ENCODE results near the gene PDLIM5.
"Not testable (repeated sequence)": the region's sequence is repeated elsewhere in the genome, so short reads cannot be mapped to it uniquely, and the experiment has no call there.

PDLIM5 gene

GRCh38 chr4:94623126-94623911 is 171.6 kb downstream of the PDLIM5 start:
- no peak overlapping the region for H3K4me3 Mint-ChIP-seq
- DNase-seq (ENCODE audit: low spot score in 2 of 2) (no peak), ATAC-seq (no peak)
- no peaks in the 10 kb centered on the region for H3K9me3 Mint-ChIP-seq
- no peaks in the 10 kb centered on the region for H3K36me3 Mint-ChIP-seq
- H3K27ac Mint-ChIP-seq, result no peak overlapping the region
- no peaks in the 10 kb centered on the region for H3K4me1 Mint-ChIP-seq

GRCh38 chr4:94626942-94627341 is 175.2 kb downstream of the PDLIM5 start:
- no peaks in the 10 kb centered on the region for H3K36me3 Mint-ChIP-seq
- H3K4me1 Mint-ChIP-seq, result no peaks in the 10 kb centered on the region
- H3K9me3 Mint-ChIP-seq, result no peaks in the 10 kb centered on the region
- H3K27ac Mint-ChIP-seq, result no peak overlapping the region
- DNase-seq (ENCODE audit: low spot score in 2 of 2), result no peak
- ATAC-seq, result no peak
- no peak overlapping the region for H3K4me3 Mint-ChIP-seq

- H3K9me3 Mint-ChIP-seq; DNase-seq (ENCODE audit: low spot score in 2 of 2); ATAC-seq; H3K4me1 Mint-ChIP-seq; H3K27ac Mint-ChIP-seq; H3K36me3 Mint-ChIP-seq; H3K4me3 Mint-ChIP-seq: not testable (repeated sequence)
Measured at GRCh38 chr4:94629058-94629457, 177.3 kb downstream of the PDLIM5 start.

- H3K36me3 Mint-ChIP-seq, result no peaks in the 10 kb centered on the region
- no peak overlapping the region for H3K27ac Mint-ChIP-seq
- DNase-seq (ENCODE audit: low spot score in 2 of 2) (no peak), ATAC-seq (no peak)
- no peaks in the 10 kb centered on the region for H3K9me3 Mint-ChIP-seq
- no peak overlapping the region for H3K4me3 Mint-ChIP-seq
- no peaks in the 10 kb centered on the region for H3K4me1 Mint-ChIP-seq
Measured at GRCh38 chr4:94629837-94630236, 178.1 kb downstream of the PDLIM5 start.

- Mint-ChIP-seq H3K4me3 (no peak overlapping the region), H3K36me3 (no peaks in the 10 kb centered on the region), H3K27ac (no peak overlapping the region), H3K4me1 (no peaks in the 10 kb centered on the region), H3K9me3 (no peaks in the 10 kb centered on the region)
- ATAC-seq, result no peak
- DNase-seq (ENCODE audit: low spot score in 2 of 2), result no peak
Measured at GRCh38 chr4:94634271-94634670, 182.5 kb downstream of the PDLIM5 start.

GRCh38 chr4:94635177-94635576 is 183.4 kb downstream of the PDLIM5 start:
- no peak for ATAC-seq
- H3K36me3 Mint-ChIP-seq, result peaks cover 3% of the 10 kb centered on the region
- DNase-seq (ENCODE audit: low spot score in 2 of 2), result no peak
- no peaks in the 10 kb centered on the region for H3K4me1 Mint-ChIP-seq
- H3K9me3 Mint-ChIP-seq, result no peaks in the 10 kb centered on the region
- H3K27ac Mint-ChIP-seq, result no peak overlapping the region
- no peak overlapping the region for H3K4me3 Mint-ChIP-seq

- H3K36me3 Mint-ChIP-seq, result peaks cover 7% of the 10 kb centered on the region
- DNase-seq (ENCODE audit: low spot score in 2 of 2) (no peak), ATAC-seq (no peak)
- H3K4me1 Mint-ChIP-seq, result no peaks in the 10 kb centered on the region
- H3K4me3 Mint-ChIP-seq, result no peak overlapping the region
- H3K9me3 Mint-ChIP-seq, result no peaks in the 10 kb centered on the region
- H3K27ac Mint-ChIP-seq, result no peak overlapping the region
Measured at GRCh38 chr4:94636004-94636403, 184.3 kb downstream of the PDLIM5 start.

GRCh38 chr4:94639298-94639697 is 187.6 kb downstream of the PDLIM5 start:
- ATAC-seq, result no peak
- no peak for DNase-seq (ENCODE audit: low spot score in 2 of 2)
- Mint-ChIP-seq H3K36me3 (peaks cover 13% of the 10 kb centered on the region), H3K27ac (no peak overlapping the region), H3K4me3 (no peak overlapping the region), H3K4me1 (no peaks in the 10 kb centered on the region), H3K9me3 (no peaks in the 10 kb centered on the region)

- Mint-ChIP-seq H3K4me3 (no peak overlapping the region), H3K27ac (no peak overlapping the region), H3K9me3 (no peaks in the 10 kb centered on the region), H3K4me1 (no peaks in the 10 kb centered on the region), H3K36me3 (peaks cover 13% of the 10 kb centered on the region)
- DNase-seq (ENCODE audit: low spot score in 2 of 2) (no peak), ATAC-seq (no peak)
Measured at GRCh38 chr4:94640151-94640550, 188.4 kb downstream of the PDLIM5 start.

- no peak for DNase-seq (ENCODE audit: low spot score in 2 of 2)
- no peak overlapping the region for H3K27ac Mint-ChIP-seq
- peaks cover 13% of the 10 kb centered on the region for H3K36me3 Mint-ChIP-seq
- ATAC-seq, result no peak
- H3K4me3 Mint-ChIP-seq, result no peak overlapping the region
- H3K9me3 Mint-ChIP-seq, result no peaks in the 10 kb centered on the region
- H3K4me1 Mint-ChIP-seq, result no peaks in the 10 kb centered on the region
Measured at GRCh38 chr4:94641702-94642560, 190.2 kb downstream of the PDLIM5 start.

GRCh38 chr4:94642561-94642866 is 190.8 kb downstream of the PDLIM5 start:
- Mint-ChIP-seq H3K9me3 (no peaks in the 10 kb centered on the region), H3K4me3 (no peak overlapping the region), H3K36me3 (peaks cover 13% of the 10 kb centered on the region), H3K4me1 (no peaks in the 10 kb centered on the region), H3K27ac (no peak overlapping the region)
- DNase-seq (ENCODE audit: low spot score in 2 of 2) (no peak), ATAC-seq (no peak)

- Mint-ChIP-seq H3K9me3 (no peaks in the 10 kb centered on the region), H3K4me1 (no peaks in the 10 kb centered on the region), H3K27ac (no peak overlapping the region), H3K36me3 (no peaks in the 10 kb centered on the region), H3K4me3 (no peak overlapping the region)
- DNase-seq (ENCODE audit: low spot score in 2 of 2), result no peak
- no peak for ATAC-seq
Measured at GRCh38 chr4:94648699-94649098, 197.0 kb downstream of the PDLIM5 start.

GRCh38 chr4:94649381-94650133 is 197.8 kb downstream of the PDLIM5 start:
- H3K4me1 Mint-ChIP-seq, result no peaks in the 10 kb centered on the region
- DNase-seq (ENCODE audit: low spot score in 2 of 2), result no peak
- no peak overlapping the region for H3K4me3 Mint-ChIP-seq
- no peaks in the 10 kb centered on the region for H3K36me3 Mint-ChIP-seq
- H3K27ac Mint-ChIP-seq, result no peak overlapping the region
- no peaks in the 10 kb centered on the region for H3K9me3 Mint-ChIP-seq
- ATAC-seq, result no peak

- no peak for DNase-seq (ENCODE audit: low spot score in 2 of 2)
- Mint-ChIP-seq H3K27ac (no peak overlapping the region), H3K4me1 (no peaks in the 10 kb centered on the region), H3K36me3 (no peaks in the 10 kb centered on the region), H3K9me3 (no peaks in the 10 kb centered on the region), H3K4me3 (no peak overlapping the region)
- no peak for ATAC-seq
Measured at GRCh38 chr4:94650134-94650495, 198.4 kb downstream of the PDLIM5 start.

GRCh38 chr4:94650690-94651089 is 198.9 kb downstream of the PDLIM5 start:
- Mint-ChIP-seq H3K4me1 (no peaks in the 10 kb centered on the region), H3K27ac (no peak overlapping the region), H3K36me3 (no peaks in the 10 kb centered on the region), H3K9me3 (no peaks in the 10 kb centered on the region), H3K4me3 (no peak overlapping the region)
- ATAC-seq, result no peak
- DNase-seq (ENCODE audit: low spot score in 2 of 2), result no peak
